GM23248 (cell line): ENCODE results near the gene NACC2. TPM values are rescaled to one million over a fixed set of nuclear protein-coding genes. Genes with fewer than 3 reads are reported as not detected.

ENCODE experiments used
- DNase-seq: peaks from one replicate; pipeline ENCODE4 v3.0.0-alpha.2; 2015
- H2AFZ ChIP-seq: fragments of 200-600 bp; sonication (generic); 2 replicates; pipeline ENCODE4 v1.6.1; 2016; ENCODE audit warnings: antibody characterized with exemption
- H3F3A ChIP-seq: fragments of 200-600 bp; sonication (generic); 2 replicates; pipeline ENCODE4 v1.6.1; 2016; ENCODE audit warnings: mild to moderate bottlenecking, antibody characterized with exemption, mixed run types; ENCODE audit not compliant: insufficient read depth
- H3K27ac ChIP-seq: fragments of 200-600 bp; sonication (generic); 2 replicates; pipeline ENCODE4 v1.5.1; 2016; ENCODE audit warnings: mild to moderate bottlenecking
- H3K27me3 ChIP-seq: fragments of 200-600 bp; sonication (generic); replicated peaks from 2 replicates; pipeline ENCODE4 v1.6.1; 2016; ENCODE audit warnings: mild to moderate bottlenecking; ENCODE audit not compliant: insufficient read depth
- H3K36me3 ChIP-seq: fragments of 200-600 bp; sonication (generic); 2 replicates; pipeline ENCODE4 v1.6.1; 2016; ENCODE audit warnings: low read depth, mild to moderate bottlenecking
- H3K4me1 ChIP-seq: fragments of 200-600 bp; sonication (generic); 2 replicates; pipeline ENCODE4 v1.6.1; 2016; ENCODE audit warnings: mild to moderate bottlenecking; ENCODE audit not compliant: insufficient read depth
- H3K4me2 ChIP-seq: fragments of 200-600 bp; sonication (generic); one replicate; pipeline ENCODE4 v1.6.1; 2016; ENCODE audit warnings: mild to moderate bottlenecking; ENCODE audit not compliant: unreplicated experiment
- H3K4me3 ChIP-seq: fragments of 200-600 bp; sonication (generic); 2 replicates; pipeline ENCODE4 v1.5.1; 2016; ENCODE audit warnings: mild to moderate bottlenecking
- H3K79me2 ChIP-seq: fragments of 200-600 bp; sonication (generic); 2 replicates; pipeline ENCODE4 v1.6.1; 2016; ENCODE audit warnings: mild to moderate bottlenecking; ENCODE audit not compliant: insufficient read depth
- H3K9ac ChIP-seq: fragments of 200-600 bp; sonication (generic); 2 replicates; pipeline ENCODE4 v1.6.1; 2016; ENCODE audit warnings: mild to moderate bottlenecking
- H3K9me2 ChIP-seq: fragments of 200-600 bp; sonication (generic); 2 replicates; pipeline ENCODE4 v1.6.1; 2016; ENCODE audit warnings: mixed run types, mild to moderate bottlenecking, moderate library complexity; ENCODE audit not compliant: insufficient read depth
- H3K9me3 ChIP-seq: fragments of 200-600 bp; sonication (generic); one replicate; pipeline ENCODE4 v1.6.1; 2017; ENCODE audit warnings: low read depth
- H4K20me1 ChIP-seq: fragments of 200-600 bp; sonication (generic); 2 replicates; pipeline ENCODE4 v1.6.0; 2016; ENCODE audit not compliant: insufficient read depth
- EZH2 ChIP-seq: fragments of 200-600 bp; sonication (generic); IDR thresholded peaks from 2 replicates; pipeline ENCODE4 v1.6.1; 2018; ENCODE audit warnings: antibody characterized with exemption, mild to moderate bottlenecking; ENCODE audit not compliant: insufficient read depth, poor library complexity, severe bottlenecking
- EZH2phosphoT487 ChIP-seq: fragments of 200-600 bp; sonication (generic); IDR thresholded peaks from 2 replicates; pipeline ENCODE4 v1.6.1; 2018; ENCODE audit warnings: antibody characterized with exemption, moderate library complexity, mild to moderate bottlenecking, low read depth; ENCODE audit not compliant: insufficient read depth
- WGBS, 2 experiments: methylation state at CpG; one replicate each; pipeline ENCODE4 v1.1.6; 2015 to 2017; ENCODE audit warnings: low lambda C conversion rate in 2 of 2, low coverage in 1 of 2; ENCODE audit errors: missing lambda C conversion rate in 2 of 2; 5-methylcytosine and 5-hydroxymethylcytosine counted together
- in situ Hi-C: fragments of 300-500 bp; cut with MboI; formaldehyde crosslinking; loops from 2 replicates; pipeline ENCODE4 v1.15.0; 2020
- polyA plus RNA-seq: library from polyadenylated mRNA; unstranded; fragments of >200 nt; fragmentation: Nextera tagmentation; extraction: Ambion mirVana; gene quantifications from 2 replicates; pipeline ENCODE4 v1.2.1, GENCODE V29; 2016
- total RNA-seq: library from RNA; depleted of rRNA; stranded (reverse); fragments of >200 nt; shearing (Covaris generic); gene quantifications from 2 replicates; pipeline ENCODE4 v1.2.3, GENCODE V29; 2014

The NACC2 gene
- total and polyA plus RNA-seq, 2 experiments from 2014 or later, result 5.3 to 30.7 TPM

DNA sequence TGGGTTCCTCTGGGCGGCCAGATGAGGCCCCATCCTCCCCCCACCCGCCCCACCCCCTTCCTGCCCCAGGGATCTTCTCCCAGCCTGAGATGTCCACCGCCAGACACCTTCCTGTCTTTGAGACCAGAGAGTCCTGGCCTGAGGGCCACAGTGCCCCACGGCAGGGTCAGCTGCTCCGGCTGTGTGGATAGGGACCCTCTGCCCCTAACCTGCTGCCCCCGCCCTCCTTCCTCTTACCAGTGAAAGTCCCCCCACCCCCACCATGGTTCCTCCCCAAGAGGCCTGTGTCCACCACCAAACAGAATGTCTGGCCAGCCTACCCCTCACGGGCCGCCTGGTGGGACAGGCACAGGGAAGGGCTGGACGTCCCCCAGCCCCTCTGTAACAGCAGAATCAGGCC lies 90.9 kb downstream of the NACC2 start:
- Histone ChIP-seq H3K9me3 (no peaks in the 10 kb centered on the region), H3K27me3 (no peaks in the 10 kb centered on the region), H3K27ac (no peak overlapping the region), H3K9me2 (no peaks in the 10 kb centered on the region), H3F3A (0 out of 2 replicates have a peak, but pooled peaks cover 3% of the 10 kb centered on the region), H2AFZ (no peak overlapping the region), H4K20me1 (no peaks in the 10 kb centered on the region), H3K36me3 (no peaks in the 10 kb centered on the region), H3K4me3 (no peak overlapping the region), H3K79me2 (no peaks in the 10 kb centered on the region), H3K4me1 (peaks cover 6% of the 10 kb centered on the region), H3K9ac (no peak overlapping the region), H3K4me2 (no peak overlapping the region)
- no peak for DNase-seq
- TF ChIP-seq EZH2phosphoT487 (no peak), EZH2 (no peak)
- 75 to 78% methylated on average over 8 to 9 of the region's 9 CpGs for WGBS, 2 experiments
- in situ Hi-C loops, result no loop called here

DNA sequence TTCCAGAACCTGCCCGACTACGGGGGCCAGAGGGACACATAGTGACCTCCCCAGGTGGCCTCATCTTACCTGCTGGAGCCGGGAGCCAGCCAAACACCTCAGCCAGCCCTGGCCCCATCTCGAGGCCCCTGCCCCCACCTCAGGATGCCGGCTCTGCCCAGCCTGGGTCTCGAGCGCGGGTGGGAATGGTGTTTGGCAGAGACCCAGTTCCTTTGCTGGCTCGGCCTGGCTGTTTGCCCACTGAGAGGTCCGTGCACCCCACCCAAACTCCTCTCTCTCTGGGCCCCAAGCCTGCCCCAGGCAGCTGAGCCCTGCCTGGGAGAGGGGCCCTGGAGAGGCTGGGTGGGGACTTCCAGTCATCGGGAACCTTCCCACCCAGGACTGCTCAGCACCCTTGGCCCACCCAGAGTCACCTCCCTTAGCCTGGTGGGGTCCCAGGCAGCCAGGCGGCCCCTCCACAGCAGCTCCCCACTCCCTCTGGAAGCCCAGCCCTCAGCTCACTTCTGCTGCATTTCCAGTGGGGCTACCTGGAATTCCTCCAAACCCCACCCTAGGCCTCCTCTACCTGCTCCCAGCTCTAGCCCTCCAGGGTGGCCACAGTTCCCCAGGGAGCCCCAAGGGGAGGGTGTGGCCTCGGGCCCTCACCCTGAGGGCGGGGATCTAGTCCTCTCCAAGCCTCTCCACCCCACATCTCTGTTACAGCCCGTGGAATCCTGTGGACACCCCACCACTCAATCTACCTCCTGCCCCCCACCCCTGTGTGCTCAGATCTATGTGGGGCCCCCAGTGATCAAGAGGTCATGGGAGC lies 91.5 kb downstream of the NACC2 start:
- Histone ChIP-seq H2AFZ (no peak overlapping the region), H3K27ac (no peak overlapping the region), H3K79me2 (no peaks in the 10 kb centered on the region), H3F3A (0 out of 2 replicates have a peak, but pooled peaks cover 3% of the 10 kb centered on the region), H3K9ac (no peak overlapping the region), H3K4me2 (no peak overlapping the region), H3K4me1 (peaks cover 6% of the 10 kb centered on the region), H4K20me1 (no peaks in the 10 kb centered on the region), H3K36me3 (no peaks in the 10 kb centered on the region), H3K9me2 (no peaks in the 10 kb centered on the region), H3K4me3 (no peak overlapping the region), H3K27me3 (no peaks in the 10 kb centered on the region), H3K9me3 (no peaks in the 10 kb centered on the region)
- no peak for DNase-seq
- WGBS, 2 experiments, result 25 to 28% methylated on average over 10 to 15 of the region's 15 CpGs
- in situ Hi-C loops, result no loop called here
- TF ChIP-seq EZH2 (no peak), EZH2phosphoT487 (no peak)

DNA sequence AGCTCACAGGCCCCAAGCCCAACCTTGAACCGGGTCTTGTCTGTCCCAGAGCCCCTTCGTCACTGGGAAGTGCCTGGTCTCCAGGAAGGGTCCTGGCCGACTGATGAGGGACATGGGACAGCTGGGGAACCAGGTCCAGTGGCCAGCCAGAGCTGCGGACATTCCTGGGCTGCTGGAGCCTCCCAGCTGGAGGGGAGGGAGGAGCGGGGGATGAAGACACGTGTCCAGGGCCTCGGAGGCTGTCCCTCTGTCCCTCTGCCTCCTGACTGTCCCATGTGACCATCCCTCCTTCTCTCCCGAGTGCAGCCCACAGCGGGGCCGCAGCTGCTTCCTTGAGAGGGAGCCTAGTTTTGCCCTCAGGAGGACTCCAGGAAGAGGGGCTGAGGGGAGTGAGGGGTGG lies 92.2 kb downstream of the NACC2 start:
- H3K4me1 ChIP-seq, result no peaks in the 10 kb centered on the region
- 41 to 44% methylated on average over 8 to 10 of the region's 10 CpGs for WGBS, 2 experiments
- no peak overlapping the region for H3K27ac ChIP-seq
- no peak overlapping the region for H2AFZ ChIP-seq
- no peaks in the 10 kb centered on the region for H3K9me3 ChIP-seq
- no peak overlapping the region for H3K4me3 ChIP-seq
- TF ChIP-seq EZH2 (no peak), EZH2phosphoT487 (no peak)
- H3K9me2 ChIP-seq, result no peaks in the 10 kb centered on the region
- 0 out of 2 replicates have a peak, but pooled peaks cover 3% of the 10 kb centered on the region for H3F3A ChIP-seq
- H4K20me1 ChIP-seq, result no peaks in the 10 kb centered on the region
- DNase-seq, result peak; percentile 39
- no peaks in the 10 kb centered on the region for H3K36me3 ChIP-seq
- no peak overlapping the region for H3K4me2 ChIP-seq
- in situ Hi-C loops, result no loop called here
- no peak overlapping the region for H3K9ac ChIP-seq
- no peaks in the 10 kb centered on the region for H3K27me3 ChIP-seq
- H3K79me2 ChIP-seq, result no peaks in the 10 kb centered on the region

DNA sequence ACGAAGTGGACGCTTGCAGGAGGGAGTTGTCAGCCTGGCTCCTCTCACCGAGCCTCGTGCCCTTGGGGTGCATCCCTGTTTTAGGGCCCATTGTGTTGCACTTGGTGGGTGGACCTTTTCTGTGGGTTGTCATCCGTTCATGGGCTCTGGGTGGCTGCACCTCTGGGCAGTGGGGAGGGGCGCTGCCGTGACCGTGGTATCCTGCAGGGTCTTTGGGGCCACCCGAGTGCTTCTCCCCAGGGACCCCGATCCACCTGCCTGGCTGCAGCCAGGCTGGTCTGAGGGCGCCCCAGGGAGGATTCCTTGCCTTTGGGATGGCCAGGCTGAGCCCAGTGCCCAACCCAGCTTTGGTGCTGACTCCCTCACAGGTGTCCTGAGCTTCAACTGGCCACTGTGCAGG lies 92.9 kb downstream of the NACC2 start:
- Histone ChIP-seq H4K20me1 (no peaks in the 10 kb centered on the region), H3K9me3 (no peaks in the 10 kb centered on the region), H3F3A (0 out of 2 replicates have a peak, but pooled peaks cover 3% of the 10 kb centered on the region), H3K4me3 (no peak overlapping the region), H2AFZ (no peak overlapping the region), H3K27ac (no peak overlapping the region), H3K36me3 (no peaks in the 10 kb centered on the region), H3K9ac (no peak overlapping the region), H3K9me2 (no peaks in the 10 kb centered on the region), H3K79me2 (no peaks in the 10 kb centered on the region), H3K4me1 (no peaks in the 10 kb centered on the region), H3K27me3 (no peaks in the 10 kb centered on the region), H3K4me2 (no peak overlapping the region)
- no peak for DNase-seq
- 93 to 94% methylated on average over 11 of the region's 11 CpGs for WGBS, 2 experiments
- in situ Hi-C loops, result no loop called here
- no peak for TF ChIP-seq EZH2phosphoT487
- no peak for TF ChIP-seq EZH2
